Iris pigment epithelial cell (primary cell): ENCODE data around the gene CEACAM1.
"Not testable (repeated sequence)": the region's sequence is repeated elsewhere in the genome, so short reads cannot be mapped to it uniquely, and the experiment has no call there.

Source experiments
- DNase-seq: peaks from one replicate; pipeline ENCODE4 v3.0.0-alpha.2; 2011; ENCODE audit warnings: low read depth

Gene CEACAM1

DNA sequence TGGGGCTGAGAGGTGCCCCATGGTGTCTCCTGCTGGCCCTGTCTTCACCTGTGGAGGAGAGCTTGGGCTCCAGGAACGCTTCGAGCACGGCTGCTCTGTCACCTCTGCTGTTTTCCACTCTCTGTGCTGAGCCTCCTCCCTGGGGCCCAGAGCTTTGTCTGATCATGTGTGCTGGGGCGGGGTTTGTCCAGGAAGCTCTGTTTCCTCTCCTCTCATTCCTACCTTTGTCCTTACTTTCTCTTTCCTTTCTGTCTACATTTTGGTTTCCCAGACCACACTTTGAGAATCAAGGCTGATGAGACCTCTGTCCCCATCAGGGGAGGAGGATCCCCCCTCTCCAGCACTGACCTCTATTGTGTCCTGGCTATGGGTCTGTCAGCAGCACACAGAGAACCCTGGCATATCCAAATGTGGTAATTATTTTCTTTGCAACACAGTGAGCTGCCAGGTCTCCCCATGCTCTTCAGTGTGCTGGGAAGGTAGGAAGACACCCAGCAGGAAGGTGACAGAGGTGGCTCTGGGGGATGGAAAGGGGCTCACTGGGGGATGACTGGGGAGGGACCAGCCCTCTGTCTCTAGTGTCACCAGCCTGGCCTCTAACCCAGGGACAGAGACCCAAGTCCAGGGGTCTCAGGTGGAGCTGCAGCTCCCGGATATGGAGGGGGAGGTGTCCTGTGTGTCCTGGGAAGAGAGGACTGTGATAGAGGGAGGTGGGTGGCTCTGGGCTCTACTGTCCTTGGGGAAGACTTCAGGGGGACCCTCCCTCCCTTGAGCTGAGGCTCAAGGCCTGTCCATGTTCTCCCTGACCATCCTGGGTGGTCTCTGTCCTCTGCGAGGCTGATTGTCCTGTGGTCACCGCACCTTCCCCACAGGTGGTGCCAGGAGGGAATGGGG lies at the start of gene CEACAM1:
Gene CEACAM1, minus strand, starts transcription at position 128 of the 894 bp plus-strand sequence. Its CDS starts 107 bp downstream, at position 21.
- DNase-seq: peak; percentile 43

DNA sequence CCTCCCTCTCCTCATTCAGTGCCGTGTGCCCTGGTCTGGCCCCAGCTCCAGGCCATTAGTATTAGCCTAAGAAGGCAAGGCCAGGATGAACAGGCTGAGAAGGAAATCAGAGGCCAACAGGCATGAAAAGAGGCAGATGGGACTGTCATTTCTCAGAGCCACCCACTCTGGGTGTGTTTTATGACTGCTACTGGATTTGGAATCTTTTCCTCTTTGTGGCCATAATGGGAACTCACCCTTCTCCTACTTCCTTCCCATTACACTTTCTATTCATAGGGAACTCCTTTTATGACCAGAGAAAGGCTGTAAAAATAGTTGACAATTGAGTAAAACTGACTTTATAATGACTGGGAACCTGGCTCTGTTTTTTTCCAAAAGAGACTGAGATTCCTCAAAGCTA lies 48.7 kb upstream of the CEACAM1 start:
- DNase-seq: no peak

DNA sequence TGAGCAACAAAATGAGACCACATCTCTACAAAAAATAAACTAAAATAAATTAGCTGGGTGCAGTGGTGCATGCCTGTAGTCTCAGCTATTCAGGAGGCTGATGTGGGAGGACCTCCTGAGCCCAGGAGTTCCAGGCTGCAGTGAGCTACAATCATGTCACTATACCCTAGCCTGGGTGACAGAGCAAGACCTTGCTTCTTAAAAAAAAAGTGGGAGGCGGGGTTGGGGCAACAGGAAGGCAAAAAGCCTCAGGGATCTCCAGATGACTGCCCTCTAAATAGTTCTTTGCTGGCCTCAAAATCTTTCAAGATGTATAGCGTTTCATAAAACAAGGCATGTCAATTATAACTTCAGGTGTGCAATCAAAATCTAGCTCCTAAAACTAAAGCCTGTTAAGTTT lies 48.0 kb upstream of the CEACAM1 start:
- no peak for DNase-seq

DNA sequence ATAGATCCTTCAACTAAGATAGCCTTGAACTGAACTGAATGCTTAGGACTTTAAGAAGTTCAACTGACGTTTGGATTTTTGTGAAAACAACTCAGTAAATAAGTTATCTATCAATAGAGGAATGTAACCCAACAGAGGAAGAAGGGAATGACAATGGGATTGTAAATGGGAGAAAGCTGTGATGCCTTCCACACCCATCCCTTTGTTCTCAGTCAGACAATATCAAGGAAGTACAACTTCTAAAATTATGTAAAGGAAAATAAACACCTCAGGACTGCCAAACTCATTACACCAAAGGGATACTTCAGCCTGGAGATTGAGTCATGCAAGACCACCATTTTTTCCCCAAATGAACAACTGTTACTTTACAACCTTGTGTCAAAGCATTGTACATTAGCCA lies 45.4 kb upstream of the CEACAM1 start:
- DNase-seq: no peak

DNA sequence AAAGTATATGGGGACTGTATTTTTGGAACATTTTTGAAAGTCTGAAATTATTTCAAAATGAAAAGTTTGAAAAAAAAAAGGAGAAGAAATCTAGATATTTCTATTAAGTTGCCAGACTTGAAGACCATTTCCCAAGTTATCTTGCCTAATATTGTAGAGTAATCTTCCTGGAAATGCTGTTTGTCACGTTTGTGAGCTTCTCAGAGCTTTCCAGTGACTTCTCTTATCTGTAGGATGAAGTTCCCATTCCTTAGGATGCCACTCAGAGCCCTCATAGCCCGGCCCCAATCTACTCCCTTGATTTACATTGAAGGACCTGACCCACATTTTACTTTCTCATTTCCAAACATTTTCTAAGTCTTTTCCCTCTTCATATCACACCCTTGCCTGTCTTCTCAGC lies 42.8 kb upstream of the CEACAM1 start:
- no peak for DNase-seq

DNA sequence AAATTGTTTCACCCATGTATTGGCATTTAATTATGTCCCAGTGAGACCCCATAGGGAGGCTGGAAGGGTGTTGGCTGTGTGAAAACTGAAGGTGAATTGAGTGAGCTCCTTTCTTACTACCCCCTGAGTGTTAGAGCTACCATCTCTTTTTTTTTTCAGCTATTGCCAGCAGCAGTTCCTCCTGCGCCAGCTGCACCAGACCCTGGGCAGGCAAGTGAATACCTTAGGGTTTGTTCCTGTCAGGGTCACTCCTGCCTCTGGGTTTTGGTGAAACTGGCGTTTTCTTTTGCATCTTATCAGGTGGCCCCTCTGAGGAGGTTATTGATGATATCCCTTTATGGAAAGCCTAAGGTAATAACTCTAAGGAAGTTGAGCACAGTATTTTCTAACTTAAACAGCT lies 40.9 kb upstream of the CEACAM1 start:
- no peak for DNase-seq

DNA sequence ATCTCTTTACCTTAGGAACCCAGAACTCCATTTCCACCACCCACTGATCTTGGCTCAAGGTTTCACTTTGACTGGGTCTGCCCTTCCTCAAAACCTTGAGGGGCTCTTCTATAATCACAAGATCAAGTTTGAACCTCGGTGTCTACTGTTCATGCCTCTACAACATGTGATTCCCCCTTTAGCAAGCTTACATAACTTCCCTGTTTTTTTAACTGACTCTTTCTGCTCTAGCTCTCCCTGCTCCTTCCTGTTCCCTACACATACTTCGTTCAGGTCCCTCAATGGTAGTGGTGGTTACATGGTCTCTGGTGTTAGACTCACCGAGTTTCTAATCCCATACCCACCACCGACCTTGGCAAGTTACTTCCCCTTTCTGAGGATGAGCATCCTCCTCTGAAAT lies 39.7 kb upstream of the CEACAM1 start:
- DNase-seq: no peak

DNA sequence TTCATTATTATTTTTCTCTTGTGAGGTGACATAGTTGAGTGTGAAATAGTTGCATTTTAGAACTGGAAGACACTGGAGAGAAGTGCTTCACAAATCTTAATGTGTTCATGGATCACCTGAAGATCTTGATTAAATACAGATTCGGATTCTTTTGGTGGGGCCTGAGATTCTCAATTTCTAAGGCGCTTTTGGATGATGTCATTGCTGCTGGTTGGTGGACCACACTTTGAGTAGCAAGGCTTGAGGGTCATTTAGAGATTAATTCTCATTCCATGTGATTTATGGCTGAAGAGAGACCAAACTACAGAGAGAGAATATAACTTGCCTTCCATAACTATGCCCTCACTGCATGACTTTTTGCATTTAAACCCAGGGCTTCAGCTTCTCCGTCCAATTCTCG lies 39.3 kb upstream of the CEACAM1 start:
- DNase-seq: no peak

DNA sequence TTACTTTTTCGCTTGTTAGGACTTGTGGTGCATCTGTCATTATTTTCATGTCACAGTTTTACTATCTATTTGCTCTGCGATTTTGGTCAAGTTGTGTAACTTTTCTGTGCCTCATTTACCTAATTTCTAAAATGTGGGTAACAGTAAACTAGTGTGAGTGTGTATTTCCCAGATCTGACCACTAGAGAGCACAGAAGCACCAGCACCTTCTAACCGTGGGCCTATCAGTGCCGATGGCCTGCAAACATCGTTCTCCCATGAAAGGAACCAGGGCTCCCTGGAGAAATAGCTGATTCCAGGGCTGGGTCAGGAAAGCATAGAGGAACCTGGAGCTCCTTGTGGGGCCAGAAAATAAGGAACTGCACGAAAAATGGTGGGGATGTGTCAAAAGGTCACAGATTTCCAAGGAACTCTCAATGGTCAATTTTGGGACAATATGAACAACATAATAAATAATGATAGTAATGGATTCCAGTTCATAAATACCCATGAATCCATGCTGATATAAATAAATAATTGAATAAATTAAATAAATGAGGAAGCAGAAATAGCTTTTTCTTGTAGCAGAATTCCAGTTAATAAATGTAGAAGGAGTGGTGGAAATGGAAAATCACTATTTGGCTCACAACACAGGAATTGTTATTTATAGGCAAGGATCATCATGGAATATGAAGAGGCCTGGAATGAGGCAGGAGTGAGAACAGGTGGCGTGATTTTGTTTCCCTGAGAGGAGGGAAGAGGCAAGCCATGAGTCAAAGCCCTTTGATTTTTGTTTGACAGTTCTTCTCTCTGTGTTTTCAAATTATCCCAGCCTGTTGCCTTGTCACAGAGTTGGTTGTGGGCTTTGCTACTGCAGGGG lies 35.3 kb upstream of the CEACAM1 start:
- peak; percentile 55 for DNase-seq

DNA sequence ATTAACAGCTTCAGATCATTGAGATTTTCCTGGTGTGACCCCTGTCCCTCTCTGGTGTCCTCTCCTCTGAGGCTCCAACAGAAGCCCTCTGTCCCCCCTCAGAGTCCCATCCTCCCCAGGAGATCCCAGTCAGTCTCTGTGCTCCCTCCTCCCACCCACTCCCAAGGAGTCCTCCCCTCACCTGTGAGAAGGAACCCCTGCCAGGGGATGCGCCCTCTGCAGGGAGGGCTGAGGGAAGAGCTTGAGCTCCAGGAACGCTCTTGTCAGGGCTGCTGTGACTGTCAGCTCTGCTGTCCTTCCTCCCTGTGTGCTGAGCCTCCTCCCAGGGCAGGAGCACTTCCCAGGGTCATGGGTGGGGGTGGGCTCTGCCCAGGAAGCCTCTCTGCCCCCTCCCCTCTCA lies 33.2 kb upstream of the CEACAM1 start:
- DNase-seq: no peak

DNA sequence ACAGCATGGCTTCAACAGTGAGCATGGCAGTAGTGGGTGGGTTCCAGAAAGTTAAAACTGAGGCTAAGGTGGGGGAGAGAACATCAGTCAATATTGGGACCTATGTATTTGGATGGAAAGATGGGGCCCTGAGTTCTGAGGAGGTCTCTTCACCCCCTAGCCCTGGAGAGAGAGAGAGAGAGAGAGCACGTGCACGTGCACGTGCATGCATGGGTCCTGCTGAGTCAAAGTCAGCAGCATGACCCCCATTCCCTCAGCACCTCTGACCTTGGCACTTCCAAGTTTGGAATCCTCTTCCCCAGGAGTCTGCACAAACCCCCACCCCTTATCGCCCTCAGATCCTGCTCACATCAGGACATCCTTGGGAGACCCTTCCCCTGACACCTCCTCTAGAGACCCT lies 32.5 kb upstream of the CEACAM1 start:
- no peak for DNase-seq

DNA sequence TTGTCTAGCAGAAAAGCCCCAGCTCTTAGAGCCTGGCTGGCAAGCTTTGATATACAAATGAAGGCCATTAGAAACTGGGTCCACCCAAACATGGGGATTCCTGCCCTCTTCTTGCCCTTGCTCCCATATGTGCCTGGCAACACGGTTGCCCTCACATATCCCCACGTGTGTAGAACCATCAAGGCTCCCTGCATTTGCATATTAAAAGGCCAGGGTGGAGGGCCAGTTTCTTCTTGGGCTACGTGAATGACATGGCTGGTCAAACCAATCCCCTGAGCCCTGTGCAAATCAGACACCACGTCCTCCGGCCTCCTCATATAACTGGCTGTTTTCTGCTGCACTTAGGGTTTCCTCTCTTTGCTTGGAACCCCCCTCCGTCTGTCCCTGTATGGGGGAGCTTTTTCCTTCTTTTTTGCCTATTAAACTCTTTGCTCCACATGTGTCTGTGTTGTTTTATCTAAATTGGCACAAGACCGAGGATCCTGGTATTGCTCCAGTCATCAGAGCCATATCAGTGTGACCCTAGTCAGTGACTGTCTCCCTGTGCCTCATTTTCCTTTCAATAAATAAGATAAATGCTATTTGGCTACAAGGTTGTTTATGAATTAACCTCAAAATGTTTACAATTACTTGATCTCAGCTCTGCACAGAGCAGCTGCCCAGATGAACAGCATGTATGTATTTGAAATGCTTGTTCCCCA lies 30.3 kb upstream of the CEACAM1 start:
- no peak for DNase-seq

DNA sequence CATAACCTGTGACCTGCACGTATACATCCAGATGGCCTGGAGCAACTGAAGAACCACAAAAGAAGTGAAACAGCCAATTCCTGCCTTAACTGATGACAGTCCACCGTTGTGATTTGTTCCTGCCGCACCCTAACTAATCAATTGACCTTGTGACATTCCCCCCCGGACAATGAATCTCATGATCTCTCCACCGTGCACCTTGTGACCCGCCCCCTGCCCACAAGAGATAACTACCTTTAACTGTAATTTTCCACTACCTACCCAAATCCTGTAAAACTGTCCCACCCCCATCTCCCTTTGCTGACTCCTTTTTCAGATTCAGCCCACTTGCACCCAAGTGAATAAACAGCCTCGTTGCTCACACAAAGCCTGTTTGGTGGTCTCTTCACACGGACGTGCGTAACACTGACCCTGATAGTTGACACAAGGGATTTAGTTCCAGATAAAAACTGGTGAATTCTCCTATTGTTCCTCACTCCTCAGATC lies 29.1 kb upstream of the CEACAM1 start:
- DNase-seq: not testable (repeated sequence)

DNA sequence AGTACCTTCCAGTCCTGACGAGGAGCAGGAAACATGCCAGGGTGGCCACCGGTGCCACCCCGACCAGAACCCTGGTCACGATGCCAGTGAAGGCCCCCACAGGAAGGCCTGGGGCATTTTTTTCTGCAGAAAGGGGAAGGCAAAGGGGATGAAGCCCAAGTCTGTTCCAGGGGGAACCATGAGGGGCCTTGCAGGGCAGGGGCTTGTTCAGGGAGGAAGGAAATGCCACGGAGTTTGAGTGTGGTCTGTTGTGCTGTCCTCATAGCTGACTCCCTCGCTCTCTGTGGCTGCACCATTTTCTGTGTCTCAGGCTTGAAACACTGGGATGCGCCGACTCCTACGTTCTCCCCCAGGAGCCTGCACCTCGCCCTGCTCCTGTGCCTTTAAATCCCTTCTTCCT lies 27.5 kb upstream of the CEACAM1 start:
- DNase-seq: no peak

DNA sequence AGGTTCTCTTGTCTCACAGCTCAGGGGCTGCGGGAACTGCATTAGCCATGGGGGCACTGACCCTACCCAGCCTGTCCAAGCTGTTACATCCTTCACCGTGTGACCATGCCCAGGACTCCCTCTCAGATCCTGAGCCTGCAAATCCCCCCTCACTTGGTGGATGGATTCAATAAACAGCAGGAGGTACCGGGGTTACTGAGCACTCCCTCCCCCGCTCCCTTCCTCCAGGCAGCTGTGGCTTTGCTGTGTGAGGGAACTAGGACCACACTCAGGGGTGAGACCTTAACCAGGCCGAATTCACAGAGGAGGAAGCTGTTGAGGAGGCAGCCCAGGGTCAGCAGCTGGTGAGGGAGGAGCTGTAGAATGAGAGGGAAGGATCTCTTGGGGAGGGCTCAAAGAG lies 27.0 kb upstream of the CEACAM1 start:
- no peak for DNase-seq

DNA sequence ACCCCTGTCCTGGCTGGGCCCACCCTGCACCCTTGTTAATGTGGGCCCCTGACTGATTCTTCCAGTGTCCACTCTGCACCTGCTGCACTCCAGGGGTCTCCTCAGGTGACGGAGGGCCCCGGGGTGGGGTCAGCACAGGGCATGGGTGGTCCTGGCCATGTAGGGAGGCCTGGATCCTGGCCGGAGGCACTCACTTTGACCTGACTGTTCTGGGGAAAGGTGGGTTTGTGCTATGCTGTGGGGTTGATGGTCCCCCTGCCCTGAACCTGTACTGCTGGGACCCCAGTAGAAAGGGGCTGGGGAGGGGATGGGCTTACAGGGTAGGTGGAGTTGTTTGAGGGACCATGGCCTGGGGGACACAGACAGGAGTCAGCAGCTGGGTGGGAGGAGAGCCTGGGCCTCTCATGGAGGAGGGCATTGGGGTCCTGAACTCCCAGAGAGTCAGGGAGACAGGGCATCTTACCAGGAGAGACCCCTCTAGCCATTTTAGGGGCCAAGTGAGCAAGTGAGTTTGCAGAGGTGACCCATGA lies 25.8 kb upstream of the CEACAM1 start:
- no peak for DNase-seq

DNA sequence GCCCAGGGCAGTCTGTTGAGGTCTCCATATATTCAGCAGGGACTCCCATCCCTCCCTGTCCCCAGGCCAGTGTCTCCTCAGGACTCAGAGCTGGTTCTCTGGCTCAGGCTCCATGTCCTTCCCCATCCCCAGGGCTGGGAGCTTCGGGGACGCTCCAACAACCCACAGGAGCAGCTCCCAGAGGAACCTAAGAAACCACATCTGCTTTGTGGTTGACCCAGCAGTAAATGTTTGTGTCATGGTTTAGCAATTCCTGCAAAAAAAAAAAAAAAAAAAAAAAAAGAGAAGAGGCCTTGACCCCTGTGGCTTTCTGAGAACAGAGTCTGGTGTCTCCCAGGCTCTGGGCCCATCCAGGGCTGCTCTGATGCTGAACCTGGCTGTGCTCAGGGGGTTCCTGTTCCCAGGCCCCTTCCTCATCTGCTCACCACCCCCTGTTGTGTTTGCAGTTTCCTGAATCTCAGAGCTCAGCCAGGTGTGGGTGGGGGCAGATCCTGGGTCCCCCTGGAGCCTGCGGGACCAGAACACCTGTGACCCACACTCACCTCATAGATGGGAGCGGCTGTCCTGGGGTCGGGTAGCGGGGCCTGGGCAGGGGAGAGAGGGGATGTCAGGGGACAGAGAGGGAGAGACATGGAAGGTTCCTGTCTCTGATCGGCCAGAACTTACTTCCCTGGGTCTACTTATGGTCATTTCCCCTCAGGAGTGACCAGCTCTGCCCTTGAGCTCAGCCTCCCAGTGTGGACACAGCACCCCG lies 25.2 kb upstream of the CEACAM1 start:
- DNase-seq: peak; percentile 87

DNA sequence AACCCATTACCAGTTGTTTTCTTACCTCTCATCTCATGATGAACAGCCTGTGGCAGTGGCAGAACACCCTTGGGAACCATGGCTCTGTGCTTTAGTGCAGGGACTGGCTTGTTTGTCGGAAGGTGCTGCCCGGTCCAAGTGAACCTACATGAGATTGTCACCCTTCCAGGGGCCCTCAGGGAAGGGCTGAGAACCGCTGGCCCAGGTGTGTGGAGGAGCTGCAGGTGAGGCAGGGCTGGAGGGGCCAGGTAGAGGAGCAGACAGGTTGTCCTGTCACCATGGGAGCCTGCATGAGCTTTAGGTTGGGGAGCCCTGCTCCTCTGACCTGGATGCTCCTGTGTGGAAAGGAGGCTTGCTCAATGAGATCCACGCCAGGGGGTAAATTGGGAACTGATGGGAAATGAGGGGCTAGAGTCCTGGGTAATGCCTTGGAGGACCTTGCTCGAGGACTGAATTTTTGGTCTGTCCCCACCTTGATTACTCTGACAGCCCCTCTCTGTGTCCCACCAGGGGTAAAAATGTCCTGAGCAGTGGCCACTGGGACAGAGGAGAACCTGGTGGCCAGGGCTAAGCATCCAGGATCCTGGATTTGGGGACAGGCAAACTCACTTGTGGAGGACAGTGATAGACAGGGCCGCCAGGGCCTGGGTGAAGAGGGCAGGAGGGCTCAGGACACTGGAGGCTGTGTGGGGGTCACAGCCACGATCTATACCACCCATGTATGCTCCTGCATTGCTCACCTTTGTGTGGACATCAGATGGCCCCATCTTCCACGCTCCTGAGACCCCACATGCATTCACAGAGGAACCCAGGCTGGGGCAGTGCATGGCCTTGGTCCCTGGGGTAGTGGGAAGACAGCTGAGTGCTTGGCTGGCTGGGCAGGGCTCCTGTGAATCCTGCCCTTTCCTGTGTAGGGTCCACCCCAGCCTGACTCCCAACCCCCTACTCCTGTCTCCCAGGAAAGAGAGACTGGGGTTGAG lies 24.1 kb upstream of the CEACAM1 start:
- no peak for DNase-seq

DNA sequence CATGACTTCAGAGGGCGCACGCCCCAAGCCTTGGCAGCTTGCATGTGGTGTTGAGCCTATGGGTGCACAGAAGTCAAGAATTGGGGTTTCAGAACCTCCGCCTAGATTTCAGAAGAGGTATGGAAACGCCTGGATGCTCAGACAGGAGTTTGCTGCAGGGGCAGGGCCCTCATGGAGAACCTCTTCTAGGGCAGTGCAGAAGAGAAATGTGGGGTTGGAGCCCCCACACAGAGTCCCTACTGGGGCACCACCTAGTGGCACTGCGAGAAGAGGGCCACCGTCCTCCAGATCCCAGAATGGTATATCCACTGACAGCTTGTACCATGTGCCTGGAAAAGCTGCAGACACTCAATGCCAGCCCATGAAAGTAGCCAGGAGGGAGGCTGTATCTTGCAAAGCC lies 22.2 kb upstream of the CEACAM1 start:
- not testable (repeated sequence) for DNase-seq

DNA sequence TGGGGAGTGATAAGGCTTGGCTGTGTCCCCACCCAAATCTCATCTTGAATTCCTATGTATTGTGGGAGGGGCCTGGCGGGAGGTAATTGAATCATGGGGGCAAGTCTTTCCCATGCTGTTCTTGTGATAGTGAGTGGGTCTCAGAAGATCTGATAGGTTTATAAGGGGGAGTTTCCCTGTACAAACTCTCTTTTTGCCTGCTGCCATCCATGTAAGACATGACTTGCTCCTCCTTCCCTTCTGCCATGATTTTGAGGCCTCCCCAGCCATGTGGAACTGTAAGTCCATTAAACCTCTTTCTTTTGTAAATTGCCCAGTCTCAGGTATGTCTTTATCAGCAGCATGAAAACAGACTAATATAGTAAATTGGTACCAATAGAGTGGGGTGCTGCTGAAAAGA lies 20.8 kb upstream of the CEACAM1 start:
- DNase-seq: not testable (repeated sequence)
